Mammary epithelial cell (primary cell): ENCODE data around the gene TLX3.

Experiments used
- EZH2 ChIP-seq: IDR thresholded peaks from 2 replicates; pipeline ENCODE4 v1.6.1; 2012; ENCODE audit warnings: low read length, inconsistent platforms, borderline replicate concordance
- TF ChIP-seq, protein P1 (sequence below), 2 donors: IDR thresholded peaks in 1 of 2; conservative IDR thresholded peaks in 1 of 2; 2 replicates each; pipeline ENCODE4 v1.5.1; 2011 to 2012; ENCODE audit warnings: inconsistent platforms in 2 of 2, low read length in 2 of 2, mild to moderate bottlenecking in 2 of 2, control low read depth in 1 of 2, low read depth in 1 of 2; ENCODE audit not compliant: insufficient read depth in 1 of 2; ENCODE audit errors: extremely low read depth in 1 of 2

DNA sequence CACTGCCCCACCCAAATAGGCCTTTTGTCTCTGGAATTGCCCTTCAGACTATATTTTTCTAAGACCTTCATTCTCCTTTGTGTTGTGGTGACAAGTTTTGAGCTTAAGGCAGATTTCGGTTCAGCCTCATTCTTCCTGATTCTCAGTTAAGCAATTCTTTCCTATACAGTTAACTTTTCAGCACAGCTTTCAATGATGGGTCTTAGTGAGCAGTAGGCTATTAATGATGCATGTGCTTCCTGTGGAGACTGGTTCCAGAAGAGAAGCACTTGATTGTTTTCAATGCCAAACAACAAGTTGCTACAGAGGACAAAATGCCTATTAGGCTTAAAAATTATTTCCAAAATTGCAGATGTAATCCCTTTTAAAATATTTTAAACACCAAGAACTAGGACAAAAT is 47.7 kb upstream of the TLX3 start:
- TF ChIP-seq, protein P1, sequence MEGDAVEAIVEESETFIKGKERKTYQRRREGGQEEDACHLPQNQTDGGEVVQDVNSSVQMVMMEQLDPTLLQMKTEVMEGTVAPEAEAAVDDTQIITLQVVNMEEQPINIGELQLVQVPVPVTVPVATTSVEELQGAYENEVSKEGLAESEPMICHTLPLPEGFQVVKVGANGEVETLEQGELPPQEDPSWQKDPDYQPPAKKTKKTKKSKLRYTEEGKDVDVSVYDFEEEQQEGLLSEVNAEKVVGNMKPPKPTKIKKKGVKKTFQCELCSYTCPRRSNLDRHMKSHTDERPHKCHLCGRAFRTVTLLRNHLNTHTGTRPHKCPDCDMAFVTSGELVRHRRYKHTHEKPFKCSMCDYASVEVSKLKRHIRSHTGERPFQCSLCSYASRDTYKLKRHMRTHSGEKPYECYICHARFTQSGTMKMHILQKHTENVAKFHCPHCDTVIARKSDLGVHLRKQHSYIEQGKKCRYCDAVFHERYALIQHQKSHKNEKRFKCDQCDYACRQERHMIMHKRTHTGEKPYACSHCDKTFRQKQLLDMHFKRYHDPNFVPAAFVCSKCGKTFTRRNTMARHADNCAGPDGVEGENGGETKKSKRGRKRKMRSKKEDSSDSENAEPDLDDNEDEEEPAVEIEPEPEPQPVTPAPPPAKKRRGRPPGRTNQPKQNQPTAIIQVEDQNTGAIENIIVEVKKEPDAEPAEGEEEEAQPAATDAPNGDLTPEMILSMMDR (conservative IDR thresholded peaks at IDR 0.05 in 1 of 2, IDR thresholded peaks at IDR 0.05 in 1 of 2; ENCODE audit: extremely low read depth in 1 of 2, insufficient read depth in 1 of 2, low read depth in 1 of 2, low read length in 2 of 2) = no peak
- no peak for TF ChIP-seq EZH2
